GM12892 (cell line): Measurements from ENCODE around the gene PRKCD.

Experiments
- POLR2A ChIP-seq: IDR thresholded peaks from 2 replicates; pipeline ENCODE4 v1.6.1; 2011; ENCODE audit warnings: low read depth, low read length, control low read depth
- POLR2AphosphoS5 ChIP-seq: IDR thresholded peaks from 2 replicates; pipeline ENCODE4 v1.6.1; 2011; ENCODE audit warnings: low read depth, low read length, control low read depth
- TAF1 ChIP-seq: IDR thresholded peaks from 2 replicates; pipeline ENCODE4 v1.6.1; 2011; ENCODE audit warnings: low read depth, mild to moderate bottlenecking, control low read depth, low read length, borderline replicate concordance

GRCh38 chr3:53167418-53168174 is 6.6 kb downstream of the PRKCD start:
- TF ChIP-seq POLR2A (no peak), POLR2AphosphoS5 (no peak), TAF1 (no peak)
